Astrocyte (in vitro differentiated cells and primary cell): ENCODE data around the gene EPN2.

ENCODE experiments used
- EZH2 ChIP-seq: IDR thresholded peaks from 2 replicates; pipeline ENCODE4 v1.6.1; 2012; ENCODE audit warnings: mild to moderate bottlenecking, low read length, inconsistent platforms; ENCODE audit not compliant: insufficient read depth
- TF ChIP-seq, protein P1 (sequence below): IDR thresholded peaks from 2 replicates; pipeline ENCODE4 v1.5.1; 2011; ENCODE audit warnings: low read depth, mild to moderate bottlenecking, inconsistent platforms, low read length, moderate library complexity; ENCODE audit not compliant: insufficient read depth

DNA sequence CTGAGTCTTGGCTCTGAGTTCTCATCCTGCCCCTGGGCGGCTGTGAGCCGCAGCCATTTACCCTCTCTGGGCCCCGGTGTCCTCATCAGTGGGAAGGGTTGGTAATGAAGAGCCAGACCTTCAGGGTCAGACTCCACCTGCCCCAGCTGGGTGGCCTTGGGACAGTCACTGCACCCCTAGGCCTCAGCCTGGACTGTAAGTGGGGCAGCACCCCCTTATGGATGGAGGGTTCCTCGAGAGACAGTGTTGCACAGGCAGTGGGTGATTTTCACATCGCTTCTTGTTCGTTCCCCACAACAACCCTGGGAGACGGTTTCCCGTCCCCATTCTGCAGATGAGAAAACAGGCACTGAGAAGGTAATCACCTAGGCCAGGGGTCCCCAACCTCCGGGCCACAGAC lies 64.8 kb downstream of the EPN2 start:
- TF ChIP-seq, protein P1, sequence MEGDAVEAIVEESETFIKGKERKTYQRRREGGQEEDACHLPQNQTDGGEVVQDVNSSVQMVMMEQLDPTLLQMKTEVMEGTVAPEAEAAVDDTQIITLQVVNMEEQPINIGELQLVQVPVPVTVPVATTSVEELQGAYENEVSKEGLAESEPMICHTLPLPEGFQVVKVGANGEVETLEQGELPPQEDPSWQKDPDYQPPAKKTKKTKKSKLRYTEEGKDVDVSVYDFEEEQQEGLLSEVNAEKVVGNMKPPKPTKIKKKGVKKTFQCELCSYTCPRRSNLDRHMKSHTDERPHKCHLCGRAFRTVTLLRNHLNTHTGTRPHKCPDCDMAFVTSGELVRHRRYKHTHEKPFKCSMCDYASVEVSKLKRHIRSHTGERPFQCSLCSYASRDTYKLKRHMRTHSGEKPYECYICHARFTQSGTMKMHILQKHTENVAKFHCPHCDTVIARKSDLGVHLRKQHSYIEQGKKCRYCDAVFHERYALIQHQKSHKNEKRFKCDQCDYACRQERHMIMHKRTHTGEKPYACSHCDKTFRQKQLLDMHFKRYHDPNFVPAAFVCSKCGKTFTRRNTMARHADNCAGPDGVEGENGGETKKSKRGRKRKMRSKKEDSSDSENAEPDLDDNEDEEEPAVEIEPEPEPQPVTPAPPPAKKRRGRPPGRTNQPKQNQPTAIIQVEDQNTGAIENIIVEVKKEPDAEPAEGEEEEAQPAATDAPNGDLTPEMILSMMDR, result no peak
- no peak for TF ChIP-seq EZH2
